A549 (cell line): Measurements from ENCODE around the gene DGKD. TPM values are rescaled to one million over a fixed set of nuclear protein-coding genes. Genes with fewer than 3 reads are reported as not detected.

ENCODE experiments used
- ATAC-seq, 2 experiments: fragments of 200-7000 bp in 1 of 2; fragments of >200 bp in 1 of 2; cut with Nextera tagmentation in 1 of 2; cut with Tn5 transposase in 1 of 2; 3 replicates each; pipeline versions ENCODE4 v1.8.0 to v1.9.1; 2018 to 2020; ENCODE audit warnings: mild to moderate bottlenecking in 1 of 2, moderate library complexity in 1 of 2
- CTCF ChIA-PET: fragments of 300-600 bp; sonication (Branson Sonifier 250); formaldehyde crosslinking; extraction: SDS; loops from one replicate; lab custom pipeline; 2021; ENCODE audit warnings: antibody characterized with exemption, inconsistent platforms; lab: Yijun Ruan, JAX
- POLR2A ChIA-PET: fragments of 350-600 bp; formaldehyde crosslinking; extraction: SDS; loops from one replicate; lab custom pipeline; 2021; ENCODE audit warnings: antibody characterized with exemption, inconsistent platforms; lab: Yijun Ruan, JAX
- DNase-seq, 2 experiments: peaks; one replicate each; pipeline versions ENCODE4 v3.0.0 to v3.0.0-alpha.2; 2011 to 2016; ENCODE audit warnings: low read depth in 1 of 2, low spot score in 1 of 2
- FAIRE-seq: peaks from 2 replicates; lab custom pipeline; 2011; peaks lifted over from hg19 to GRCh38; lab: Jason Lieb, UNC
- H3K27ac ChIP-seq, 2 experiments: fragments of >200 bp; sonication (Bioruptor Twin); formaldehyde crosslinking; 3 replicates each; pipeline ENCODE4 v1.5.1; 2016 to 2017
- H3K4me1 ChIP-seq: fragments of >200 bp; sonication (Bioruptor Twin); formaldehyde crosslinking; 3 replicates; pipeline ENCODE4 v1.6.1; 2016
- H3K4me2 ChIP-seq: fragments of >200 bp; sonication (Bioruptor Twin); formaldehyde crosslinking; 3 replicates; pipeline ENCODE4 v1.6.1; 2016
- H3K4me3 ChIP-seq: fragments of >200 bp; sonication (Bioruptor Twin); formaldehyde crosslinking; 3 replicates; pipeline ENCODE4 v1.5.1; 2016
- H3K9me3 ChIP-seq: fragments of >200 bp; sonication (Bioruptor Twin); formaldehyde crosslinking; 3 replicates; pipeline ENCODE4 v1.6.1; 2016
- BHLHE40 ChIP-seq: IDR thresholded peaks from 2 replicates; pipeline ENCODE4 v1.6.1; 2012; ENCODE audit warnings: low read depth, low read length, inconsistent platforms
- CBX8 ChIP-seq: fragments of 200-600 bp; sonication (generic); IDR thresholded peaks from 2 replicates; pipeline ENCODE4 v1.6.1; 2016
- CEBPB ChIP-seq, 2 experiments: fragments of >200 bp in 1 of 2; sonication (Bioruptor Twin) in 1 of 2; formaldehyde crosslinking in 1 of 2; IDR thresholded peaks; 2 replicates each; pipeline ENCODE4 v1.6.1; 2012 to 2016
- CHD4 ChIP-seq: fragments of 200-600 bp; sonication (generic); IDR thresholded peaks from 2 replicates; pipeline ENCODE4 v1.6.1; 2016; ENCODE audit warnings: antibody characterized with exemption, mild to moderate bottlenecking, borderline replicate concordance
- EHMT2 ChIP-seq: fragments of 200-600 bp; sonication (generic); IDR thresholded peaks from 2 replicates; pipeline ENCODE4 v1.6.1; 2016; ENCODE audit warnings: antibody characterized with exemption, low read depth, mild to moderate bottlenecking, moderate library complexity
- FOXS1 ChIP-seq: fragments of 250-450 bp; sonication (Bioruptor Pico); IDR thresholded peaks from 2 replicates; pipeline ENCODE4 v1.5.0; 2020; ENCODE audit warnings: mild to moderate bottlenecking, moderate library complexity
- GATA3 ChIP-seq: IDR thresholded peaks from 2 replicates; pipeline ENCODE4 v1.6.1; 2012; ENCODE audit warnings: borderline replicate concordance
- HDAC2 ChIP-seq: fragments of 200-600 bp; sonication (generic); IDR thresholded peaks from 2 replicates; pipeline ENCODE4 v1.6.1; 2016
- HOXB5 ChIP-seq: fragments of 250-450 bp; sonication (Bioruptor Pico); IDR thresholded peaks from 2 replicates; pipeline ENCODE4 v1.5.0; 2020; ENCODE audit warnings: mild to moderate bottlenecking, moderate library complexity
- KDM1A ChIP-seq: fragments of 200-600 bp; sonication (generic); IDR thresholded peaks from 2 replicates; pipeline ENCODE4 v1.6.1; 2016; ENCODE audit warnings: low read depth, mild to moderate bottlenecking
- KDM5A ChIP-seq: fragments of 200-600 bp; sonication (generic); IDR thresholded peaks from 2 replicates; pipeline ENCODE4 v1.6.1; 2016; ENCODE audit warnings: antibody characterized with exemption, mild to moderate bottlenecking
- MAZ ChIP-seq: fragments of 150-350 bp; IDR thresholded peaks from 2 replicates; pipeline ENCODE4 v1.6.1; 2014; ENCODE audit warnings: antibody characterized with exemption, low read depth, low read length, borderline replicate concordance
- NR3C1 ChIP-seq: fragments of >200 bp; sonication (Bioruptor Twin); formaldehyde crosslinking; IDR thresholded peaks from 3 replicates; pipeline ENCODE4 v1.6.1; 2017
- POLR2A ChIP-seq: IDR thresholded peaks from 2 replicates; pipeline ENCODE4 v1.6.1; 2012; ENCODE audit warnings: mild to moderate bottlenecking, low read length
- RAD21 ChIP-seq, 2 experiments: fragments of >200 bp in 1 of 2; sonication (Bioruptor Twin) in 1 of 2; formaldehyde crosslinking in 1 of 2; IDR thresholded peaks in 1 of 2; conservative IDR thresholded peaks in 1 of 2; 2 replicates in 1 of 2; 3 replicates in 1 of 2; pipeline ENCODE4 v1.6.1; 2012 to 2018; ENCODE audit warnings: inconsistent platforms in 1 of 2
- RARB ChIP-seq: fragments of 250-450 bp; sonication (Bioruptor Pico); IDR thresholded peaks from 2 replicates; pipeline ENCODE4 v1.8.0; 2021; ENCODE audit warnings: mild to moderate bottlenecking, moderate library complexity
- SMC3 ChIP-seq: fragments of >200 bp; sonication (Bioruptor Twin); formaldehyde crosslinking; IDR thresholded peaks from 3 replicates; pipeline ENCODE4 v1.6.1; 2018; ENCODE audit warnings: inconsistent platforms
- ZNF302 ChIP-seq: fragments of 250-450 bp; sonication (Bioruptor Pico); IDR thresholded peaks from 2 replicates; pipeline ENCODE4 v1.9.0; 2021; ENCODE audit warnings: inconsistent platforms, mild to moderate bottlenecking, moderate library complexity
- ZSCAN20 ChIP-seq: fragments of 250-450 bp; sonication (Bioruptor Pico); IDR thresholded peaks from 2 replicates; pipeline ENCODE4 v1.8.0; 2022; ENCODE audit warnings: mild to moderate bottlenecking, moderate library complexity
- WGBS: methylation state at CpG from one replicate; pipeline ENCODE4 v1.1.6; 2017; ENCODE audit errors: missing lambda C conversion rate; 5-methylcytosine and 5-hydroxymethylcytosine counted together
- polyA plus RNA-seq, 4 experiments: library from polyadenylated mRNA; depleted of rRNA in 3 of 4; stranded (reverse); fragments of >200 nt; fragmentation: RNase III in 1 of 4; extraction: RNeasy Plus Mini Kit Qiagen cat#74134 plus additional on column Dnase treatment in 1 of 4; gene quantifications; 2 replicates in 3 of 4; 3 replicates in 1 of 4; pipeline ENCODE4 v1.2.3, GENCODE V29; 2011 to 2017
- TF ChIP-seq, protein P1 (sequence below): IDR thresholded peaks from 2 replicates; pipeline ENCODE4 v1.6.1; 2012
- TF ChIP-seq, protein P2 (sequence below): fragments of >200 bp; sonication (Bioruptor Twin); formaldehyde crosslinking; IDR thresholded peaks from 3 replicates; pipeline ENCODE4 v1.6.1; 2016
- TF ChIP-seq, protein P3 (sequence below): fragments of 250-450 bp; sonication (Bioruptor Pico); IDR thresholded peaks from 2 replicates; pipeline ENCODE4 v1.5.0; 2021; ENCODE audit warnings: mild to moderate bottlenecking, moderate library complexity, borderline replicate concordance

DGKD gene
- polyA plus RNA-seq, 2 of the 4 experiments (the other 2 are of a cell fraction): 68.8 to 99.6 TPM

DNA sequence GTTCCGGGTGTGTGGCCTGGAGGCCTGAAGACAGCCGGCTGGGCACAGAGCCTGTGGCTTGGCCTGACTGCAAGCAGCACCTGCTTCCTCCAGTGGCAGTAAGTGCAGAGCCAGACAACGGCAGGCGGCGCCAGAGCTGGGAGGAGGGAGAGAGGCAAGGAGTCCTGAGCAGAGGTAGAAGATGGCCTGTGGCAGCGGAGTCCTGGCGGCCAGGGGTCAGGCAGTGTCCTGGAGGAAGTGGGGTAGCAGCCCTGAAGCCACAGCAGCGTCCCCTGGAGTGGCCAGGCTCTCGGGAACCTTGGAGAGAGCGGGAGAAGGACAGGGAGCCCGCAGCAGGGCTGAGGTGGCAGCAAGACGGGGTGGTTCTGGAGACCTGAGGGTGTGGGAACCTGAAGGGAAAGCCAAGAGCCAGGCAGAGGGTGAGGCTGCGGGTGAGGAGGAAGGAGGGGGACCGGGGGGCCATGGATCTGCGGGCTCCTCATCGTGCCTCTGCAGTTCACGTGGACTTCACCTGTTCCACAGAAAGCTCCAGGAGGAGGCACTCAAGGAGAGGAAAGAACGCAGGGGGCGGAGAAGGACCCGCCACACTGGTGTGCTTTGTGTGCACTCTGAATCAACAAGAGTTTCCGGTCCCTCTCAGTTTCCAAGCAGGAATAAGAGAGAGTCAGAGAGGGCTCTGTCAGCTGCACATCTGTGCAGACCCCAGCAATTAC, 126.4 kb downstream of the DGKD start:
- peak overlapping the region; percentile 65 to 98 for H3K27ac ChIP-seq
- DNase-seq (peak in 1 of 2 experiments; percentile 46), ATAC-seq (peak; percentile 28 to 36; a peak in 3 of 6 replicates)
- peaks cover 35% of the 10 kb centered on the region for H3K9me3 ChIP-seq
- WGBS: 86% methylated on average over 21 of the region's 21 CpGs
- CTCF ChIA-PET: interaction anchor here (0.8 to 1.7 kb wide), 7 partner anchors 15 to 352 kb away, joined by 3 to 5 read pairs (median 4); no protein-coding TSS in a partner anchor
- H3K4me2 ChIP-seq: no peak overlapping the region
- POLR2A ChIA-PET: interaction anchor here (1.0 kb wide), 1 partner anchor 22 kb away, joined by 3 read pairs; no protein-coding TSS in a partner anchor
- no peak for TF ChIP-seq POLR2A
- TF ChIP-seq HDAC2: no peak
- no peak for TF ChIP-seq KDM1A
- TF ChIP-seq, protein P1, sequence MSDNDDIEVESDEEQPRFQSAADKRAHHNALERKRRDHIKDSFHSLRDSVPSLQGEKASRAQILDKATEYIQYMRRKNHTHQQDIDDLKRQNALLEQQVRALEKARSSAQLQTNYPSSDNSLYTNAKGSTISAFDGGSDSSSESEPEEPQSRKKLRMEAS: no peak
- peak; percentile 24; the same call in 2 of the 3 replicates for TF ChIP-seq SMC3
- TF ChIP-seq RAD21 (conservative IDR thresholded peaks at IDR 0.05 in 1 of 2, IDR thresholded peaks at IDR 0.05 in 1 of 2): peak in 1 of 2 experiments; percentile 14; a peak in 1 of 5 replicates
- no peak for TF ChIP-seq ZNF302 (CRISPR knock-in tag)
- TF ChIP-seq EHMT2: no peak
- no peak for TF ChIP-seq HOXB5 (CRISPR knock-in tag)
- TF ChIP-seq MAZ: no peak
- TF ChIP-seq, protein P2, sequence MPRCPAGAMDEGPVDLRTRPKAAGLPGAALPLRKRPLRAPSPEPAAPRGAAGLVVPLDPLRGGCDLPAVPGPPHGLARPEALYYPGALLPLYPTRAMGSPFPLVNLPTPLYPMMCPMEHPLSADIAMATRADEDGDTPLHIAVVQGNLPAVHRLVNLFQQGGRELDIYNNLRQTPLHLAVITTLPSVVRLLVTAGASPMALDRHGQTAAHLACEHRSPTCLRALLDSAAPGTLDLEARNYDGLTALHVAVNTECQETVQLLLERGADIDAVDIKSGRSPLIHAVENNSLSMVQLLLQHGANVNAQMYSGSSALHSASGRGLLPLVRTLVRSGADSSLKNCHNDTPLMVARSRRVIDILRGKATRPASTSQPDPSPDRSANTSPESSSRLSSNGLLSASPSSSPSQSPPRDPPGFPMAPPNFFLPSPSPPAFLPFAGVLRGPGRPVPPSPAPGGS: no peak
- TF ChIP-seq, protein P3, sequence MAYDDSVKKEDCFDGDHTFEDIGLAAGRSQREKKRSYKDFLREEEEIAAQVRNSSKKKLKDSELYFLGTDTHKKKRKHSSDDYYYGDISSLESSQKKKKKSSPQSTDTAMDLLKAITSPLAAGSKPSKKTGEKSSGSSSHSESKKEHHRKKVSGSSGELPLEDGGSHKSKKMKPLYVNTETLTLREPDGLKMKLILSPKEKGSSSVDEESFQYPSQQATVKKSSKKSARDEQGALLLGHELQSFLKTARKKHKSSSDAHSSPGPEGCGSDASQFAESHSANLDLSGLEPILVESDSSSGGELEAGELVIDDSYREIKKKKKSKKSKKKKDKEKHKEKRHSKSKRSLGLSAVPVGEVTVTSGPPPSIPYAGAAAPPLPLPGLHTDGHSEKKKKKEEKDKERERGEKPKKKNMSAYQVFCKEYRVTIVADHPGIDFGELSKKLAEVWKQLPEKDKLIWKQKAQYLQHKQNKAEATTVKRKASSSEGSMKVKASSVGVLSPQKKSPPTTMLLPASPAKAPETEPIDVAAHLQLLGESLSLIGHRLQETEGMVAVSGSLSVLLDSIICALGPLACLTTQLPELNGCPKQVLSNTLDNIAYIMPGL (CRISPR knock-in tag): no peak
- no peak for TF ChIP-seq BHLHE40
- no peak for TF ChIP-seq NR3C1
- TF ChIP-seq, all 56 proteins: peak for 2
- Histone ChIP-seq H3K4me1 (peaks cover 9% of the 10 kb centered on the region), H3K4me3 (no peak overlapping the region)
- FAIRE-seq: no peak

DNA sequence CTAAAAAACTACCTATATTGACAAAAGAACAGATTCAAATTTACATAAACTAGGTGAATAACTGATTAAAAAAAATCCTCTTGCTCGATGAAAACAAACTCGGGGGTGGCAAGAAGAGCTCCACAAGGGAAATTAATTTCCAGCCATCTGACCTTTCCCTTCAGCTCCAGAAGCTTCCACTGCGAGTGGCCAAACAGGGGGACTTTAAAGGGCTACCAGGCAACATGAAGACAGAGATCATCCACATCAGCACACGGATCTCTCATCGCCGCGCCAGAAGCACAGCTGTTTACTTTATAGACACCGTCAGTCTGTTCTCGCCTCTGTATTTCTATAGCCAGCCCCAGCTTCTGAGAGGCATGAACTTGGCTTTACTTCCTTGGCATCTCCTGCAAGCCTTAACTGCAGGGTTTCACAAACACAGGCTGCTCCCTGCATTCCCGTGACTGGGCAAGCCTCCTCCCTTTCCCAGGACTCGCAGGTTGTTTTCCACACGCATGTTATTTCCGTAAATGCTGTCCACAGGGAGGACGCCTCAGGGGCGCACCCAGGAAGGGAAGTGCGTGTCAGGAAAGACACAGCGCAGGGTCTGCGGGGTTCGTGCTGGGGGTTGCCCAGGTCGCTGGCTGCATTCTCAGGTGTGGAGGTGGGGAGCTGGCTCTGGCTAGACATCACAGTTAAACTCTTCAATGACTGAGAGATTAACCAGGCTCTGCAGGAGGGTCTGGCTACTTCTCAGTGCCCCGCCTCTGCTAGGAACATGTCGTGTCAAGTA, 127.3 kb downstream of the DGKD start:
- FAIRE-seq (no peak), DNase-seq (no peak), ATAC-seq (no peak)
- CTCF ChIA-PET: interaction anchor here (0.7 to 1.6 kb wide), 6 partner anchors 12 to 351 kb away, joined by 3 to 5 read pairs (median 4); no protein-coding TSS in a partner anchor
- no peak overlapping the region for H3K4me3 ChIP-seq
- peaks cover 18% of the 10 kb centered on the region for H3K4me1 ChIP-seq
- H3K9me3 ChIP-seq: peaks cover 36% of the 10 kb centered on the region
- no peak for TF ChIP-seq BHLHE40
- TF ChIP-seq CHD4: no peak
- TF ChIP-seq CBX8: no peak
- no peak for TF ChIP-seq ZSCAN20
- TF ChIP-seq GATA3: no peak
- TF ChIP-seq KDM5A: no peak
- no peak for TF ChIP-seq CEBPB (IDR thresholded peaks at IDR 0.05)
- no peak for TF ChIP-seq FOXS1 (CRISPR knock-in tag)
- TF ChIP-seq RARB (CRISPR knock-in tag): no peak
- H3K27ac ChIP-seq: peak overlapping the region; percentile 65 to 98
- H3K4me2 ChIP-seq: no peak overlapping the region
- WGBS: 94% methylated on average over 22 of the region's 22 CpGs
- POLR2A ChIA-PET: interaction anchor here (1.0 kb wide), 1 partner anchor 23 kb away, joined by 3 read pairs; no protein-coding TSS in a partner anchor
